Adrenal gland (tissue), 12 donors: ENCODE measurements around the gene URB2. TPM values are rescaled to one million over a fixed set of nuclear protein-coding genes. Genes with fewer than 3 reads are reported as not detected.

ENCODE experiments used
- DNase-seq, 7 donors: peaks; one replicate each; pipeline ENCODE4 v3.0.0-alpha.2; 2019 to 2020
- H3K27ac ChIP-seq, 5 donors: fragments of 200-600 bp; sonication (generic) in 4 of 5; 1 replicate in 3 of 5; 2 replicates in 2 of 5; pipeline versions ENCODE4 v1.5.1 to v1.8.0; 2016 to 2020; ENCODE audit warnings: mild to moderate bottlenecking in 1 of 5
- H3K27me3 ChIP-seq: fragments of 200-600 bp; 2 replicates; pipeline ENCODE4 v1.8.0; 2021
- H3K36me3 ChIP-seq, 2 donors: fragments of 200-600 bp; replicated peaks in 1 of 2; 1 replicate in 1 of 2; 2 replicates in 1 of 2; pipeline versions ENCODE4 v1.5.1 to v1.8.0; 2018 to 2022
- H3K4me1 ChIP-seq, 2 donors: fragments of 200-600 bp; replicated peaks in 1 of 2; 1 replicate in 1 of 2; 2 replicates in 1 of 2; pipeline versions ENCODE4 v1.5.1 to v1.8.0; 2018 to 2021
- H3K4me3 ChIP-seq, 4 donors: fragments of 200-600 bp; sonication (generic) in 3 of 4; one replicate each; pipeline ENCODE4 v1.5.1; 2016 to 2018
- H3K9me3 ChIP-seq, 3 donors: fragments of 200-600 bp; sonication (generic) in 1 of 3; replicated peaks in 1 of 3; 1 replicate in 2 of 3; 2 replicates in 1 of 3; pipeline versions ENCODE4 v1.5.1 to v1.8.0; 2016 to 2021
- POLR2A ChIP-seq, 2 donors: fragments of 450-650 bp; IDR thresholded peaks; one replicate each; pipeline ENCODE4 v1.6.1; 2017; ENCODE audit warnings: antibody characterized with exemption in 2 of 2, mild to moderate bottlenecking in 2 of 2, moderate library complexity in 1 of 2
- WGBS, 4 donors: extraction: QIAGEN DNeasy Blood & Tissue Kit in 2 of 4; methylation state at CpG; one replicate each; pipeline versions ENCODE4 v1.1.5 to v1.1.7; 2013 to 2017; 5-methylcytosine and 5-hydroxymethylcytosine counted together
- intact Hi-C, 2 donors: fragments of 100-400 bp; cut with DNase I; formaldehyde crosslinking; loops; one replicate each; pipeline versions ENCODE4 v1.14.1 to v1.15.0; 2022 to 2023
- polyA plus RNA-seq, 3 donors: library from polyadenylated mRNA; stranded (reverse); fragments of 200-250 nt in 2 of 3; fragments of 350-450 nt in 1 of 3; fragmentation: Illumina TruSeq in 1 of 3; extraction: RNeasy Lipid Tissue Mini Kit (QIAGEN cat#74804) in 1 of 3; gene quantifications; one replicate each; pipeline ENCODE4 v1.2.3, GENCODE V29; 2013 to 2014
- total RNA-seq, 9 donors: library from RNA; depleted of rRNA in 4 of 9; stranded (reverse); fragments of >200 nt in 4 of 9; fragments of 120-200 nt in 1 of 9; fragmentation: NEBNext Ultra II Directional in 1 of 9; extraction: Animal tissue kit (Norgen Biotek cat#: 25700) in 1 of 9; gene quantifications; one replicate each; pipeline versions ENCODE4 v1.1.0 to v1.2.4, GENCODE V29; 2013 to 2023
- TF ChIP-seq, protein P1 (sequence below), 6 experiments: fragments of 450-650 bp in 4 of 6; fragments of 200-600 bp in 2 of 6; sonication (generic) in 1 of 6; IDR thresholded peaks; 1 replicate in 5 of 6; 2 replicates in 1 of 6; pipeline versions ENCODE4 v1.5.1 to v1.8.0; 2016 to 2021; ENCODE audit warnings: antibody characterized with exemption in 6 of 6, mild to moderate bottlenecking in 2 of 6, moderate library complexity in 1 of 6
- donor health status: healthy with polysubstance abuse.
- donor health status: Bipolar disorder and iron deficiency.
- donor health status: DM: yes; HTN: yes; CAD: no.
- donor health status: DM: no; HTN: no; CAD: no.
- donor health status: DM: no; HTN: no; CAD: no.
- donor health status: DM: yes; HTN: yes; CAD: no.

URB2 gene
- total and polyA plus RNA-seq, 12 donors = 2.3 to 10.8 (median 7.3) TPM

DNA sequence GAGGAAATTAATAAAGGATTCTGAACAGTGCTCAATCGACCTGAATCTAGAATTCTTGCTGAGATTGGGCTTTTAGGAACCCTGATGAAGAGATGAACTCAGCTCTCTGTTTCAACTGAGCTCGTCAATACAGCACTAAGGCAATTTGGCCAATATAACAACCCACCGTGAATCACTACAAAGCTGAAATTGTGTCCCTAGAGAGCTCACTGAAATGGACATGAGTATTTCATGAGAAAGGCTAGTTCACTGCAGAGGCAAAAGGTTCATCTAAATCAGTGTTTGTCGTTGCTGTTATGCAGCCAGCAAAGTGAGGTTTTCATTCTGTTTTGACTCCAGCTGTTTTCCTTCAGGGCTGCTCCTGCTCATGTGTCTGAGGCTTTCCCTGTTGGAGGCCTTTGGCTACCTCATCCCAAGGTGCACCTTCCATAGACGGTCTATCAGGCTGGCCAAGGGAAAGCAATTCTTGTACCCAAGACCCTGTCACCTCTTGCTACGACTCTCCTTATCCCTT lies 83.5 kb downstream of the URB2 start:
- Histone ChIP-seq H3K9me3 (no peaks in the 10 kb centered on the region), H3K27me3 (no peaks in the 10 kb centered on the region), H3K27ac (no peak overlapping the region), H3K4me3 (no peak overlapping the region), H3K4me1 (no peaks in the 10 kb centered on the region), H3K36me3 (no peaks in the 10 kb centered on the region)
- TF ChIP-seq POLR2A (IDR thresholded peaks at IDR 0.05) = no peak
- TF ChIP-seq, protein P1, sequence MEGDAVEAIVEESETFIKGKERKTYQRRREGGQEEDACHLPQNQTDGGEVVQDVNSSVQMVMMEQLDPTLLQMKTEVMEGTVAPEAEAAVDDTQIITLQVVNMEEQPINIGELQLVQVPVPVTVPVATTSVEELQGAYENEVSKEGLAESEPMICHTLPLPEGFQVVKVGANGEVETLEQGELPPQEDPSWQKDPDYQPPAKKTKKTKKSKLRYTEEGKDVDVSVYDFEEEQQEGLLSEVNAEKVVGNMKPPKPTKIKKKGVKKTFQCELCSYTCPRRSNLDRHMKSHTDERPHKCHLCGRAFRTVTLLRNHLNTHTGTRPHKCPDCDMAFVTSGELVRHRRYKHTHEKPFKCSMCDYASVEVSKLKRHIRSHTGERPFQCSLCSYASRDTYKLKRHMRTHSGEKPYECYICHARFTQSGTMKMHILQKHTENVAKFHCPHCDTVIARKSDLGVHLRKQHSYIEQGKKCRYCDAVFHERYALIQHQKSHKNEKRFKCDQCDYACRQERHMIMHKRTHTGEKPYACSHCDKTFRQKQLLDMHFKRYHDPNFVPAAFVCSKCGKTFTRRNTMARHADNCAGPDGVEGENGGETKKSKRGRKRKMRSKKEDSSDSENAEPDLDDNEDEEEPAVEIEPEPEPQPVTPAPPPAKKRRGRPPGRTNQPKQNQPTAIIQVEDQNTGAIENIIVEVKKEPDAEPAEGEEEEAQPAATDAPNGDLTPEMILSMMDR (IDR thresholded peaks at IDR 0.05) = no peak
- DNase-seq = no peak
- WGBS, 4 donors = 71 to 84% (median 77%) methylated on average over 6 of the region's 6 CpGs
- intact Hi-C loops = no loop called here

Other genes starting within 250 kb of the URB2 start
- gene ACTA1, start 192.2 kb upstream of the URB2 start, total RNA-seq = 10 to 100 TPM in 1 of 9 donors, 1 to 10 TPM in 1, under 1 TPM in 3, not detected in 4; 0.14 to 53.3 (median 0.50) TPM
- 1 to 10 TPM in 2 of 3 donors, under 1 TPM in 1; 0.18 to 4.1 (median 2.9) TPM for gene ACTA1, start 192.2 kb upstream of the URB2 start, polyA plus RNA-seq
- gene NUP133, start 117.9 kb upstream of the URB2 start, total RNA-seq = 10 to 100 TPM; 23.8 to 48.5 (median 36.7) TPM
- gene NUP133, start 117.9 kb upstream of the URB2 start, polyA plus RNA-seq = 10 to 100 TPM in 2 of 3 donors, 1 to 10 TPM in 1; 9.8 to 26.9 (median 10.6) TPM
- gene ABCB10, start 67.5 kb upstream of the URB2 start, total RNA-seq = 10 to 100 TPM in 8 of 9 donors, 1 to 10 TPM in 1; 9.4 to 15.0 (median 12.9) TPM
- gene ABCB10, start 67.5 kb upstream of the URB2 start, polyA plus RNA-seq = 10 to 100 TPM in 1 of 3 donors, 1 to 10 TPM in 2; 4.7 to 10.9 (median 5.1) TPM
- gene TAF5L, start 125 bp upstream of the URB2 start, total RNA-seq = 10 to 100 TPM in 5 of 9 donors, 1 to 10 TPM in 4; 7.8 to 16.0 (median 10.1) TPM
- gene TAF5L, start 125 bp upstream of the URB2 start, polyA plus RNA-seq = 10 to 100 TPM in 1 of 3 donors, 1 to 10 TPM in 2; 5.4 to 14.1 (median 7.2) TPM